Measurements from ENCODE around the gene PARN.
"Not testable (repeated sequence)": the region's sequence is repeated elsewhere in the genome, so short reads cannot be mapped to it uniquely, and the experiment has no call there.

Gene PARN

DNA sequence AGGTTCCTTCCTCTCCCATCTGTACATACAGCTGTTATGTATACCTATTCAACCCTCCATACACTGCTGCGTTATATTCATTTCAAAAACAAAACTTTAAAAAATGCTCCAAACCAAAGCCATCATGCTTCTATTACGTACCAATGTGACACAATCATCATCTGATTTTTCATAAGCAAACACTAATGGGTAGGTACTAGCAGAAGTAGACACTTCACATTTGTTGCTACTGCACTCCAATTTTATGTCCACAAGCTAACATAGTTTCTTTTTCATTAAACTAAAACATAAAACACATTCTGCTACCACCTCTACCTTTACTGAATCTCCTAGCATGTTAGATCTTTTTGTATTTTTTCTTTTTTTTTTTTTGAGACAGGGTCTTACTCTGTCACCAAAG lies 57.5 kb downstream of the PARN start:
- DNase-seq, result no peak

- no peak for DNase-seq
These were observed 60.8 kb downstream of the PARN start for GRCh38 chr16:14569213-14569612.

DNA sequence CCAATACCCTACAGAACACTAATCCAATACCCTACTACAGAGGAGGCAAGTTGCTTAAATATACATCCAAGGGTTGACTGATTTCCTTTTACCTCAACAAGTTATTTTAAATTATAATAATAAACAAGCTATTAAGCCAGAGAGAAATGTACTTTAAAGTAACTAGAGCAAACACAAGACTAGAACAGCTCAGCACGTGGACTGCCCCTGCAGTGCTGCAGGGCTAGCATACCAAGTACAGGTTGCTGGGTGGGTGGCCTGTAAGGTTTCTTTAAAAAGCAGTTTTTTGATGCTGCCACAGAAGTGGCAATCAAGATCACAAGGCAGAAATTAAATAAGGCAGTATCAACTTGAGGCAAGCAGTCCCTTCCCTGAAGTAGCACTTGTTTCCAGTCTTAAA lies 63.5 kb downstream of the PARN start:
- no peak for DNase-seq

- no peak for DNase-seq
These were observed 64.4 kb downstream of the PARN start for GRCh38 chr16:14565688-14566025.

GRCh38 chr16:14564861-14565687 lies 65.0 kb downstream of the PARN start:
- DNase-seq, result no peak

- DNase-seq, result no peak
These were observed 65.7 kb downstream of the PARN start for GRCh38 chr16:14564323-14564722.

GRCh38 chr16:14562691-14563491 lies 67.2 kb downstream of the PARN start:
- DNase-seq, result no peak

GRCh38 chr16:14560523-14560922 lies 69.5 kb downstream of the PARN start:
- no peak for DNase-seq

GRCh38 chr16:14559809-14560241 lies 70.2 kb downstream of the PARN start:
- DNase-seq, result no peak

- DNase-seq, result no peak
These were observed 76.6 kb downstream of the PARN start for GRCh38 chr16:14553447-14553846.

GRCh38 chr16:14549789-14550153 lies 80.3 kb downstream of the PARN start:
- no peak for DNase-seq

DNA sequence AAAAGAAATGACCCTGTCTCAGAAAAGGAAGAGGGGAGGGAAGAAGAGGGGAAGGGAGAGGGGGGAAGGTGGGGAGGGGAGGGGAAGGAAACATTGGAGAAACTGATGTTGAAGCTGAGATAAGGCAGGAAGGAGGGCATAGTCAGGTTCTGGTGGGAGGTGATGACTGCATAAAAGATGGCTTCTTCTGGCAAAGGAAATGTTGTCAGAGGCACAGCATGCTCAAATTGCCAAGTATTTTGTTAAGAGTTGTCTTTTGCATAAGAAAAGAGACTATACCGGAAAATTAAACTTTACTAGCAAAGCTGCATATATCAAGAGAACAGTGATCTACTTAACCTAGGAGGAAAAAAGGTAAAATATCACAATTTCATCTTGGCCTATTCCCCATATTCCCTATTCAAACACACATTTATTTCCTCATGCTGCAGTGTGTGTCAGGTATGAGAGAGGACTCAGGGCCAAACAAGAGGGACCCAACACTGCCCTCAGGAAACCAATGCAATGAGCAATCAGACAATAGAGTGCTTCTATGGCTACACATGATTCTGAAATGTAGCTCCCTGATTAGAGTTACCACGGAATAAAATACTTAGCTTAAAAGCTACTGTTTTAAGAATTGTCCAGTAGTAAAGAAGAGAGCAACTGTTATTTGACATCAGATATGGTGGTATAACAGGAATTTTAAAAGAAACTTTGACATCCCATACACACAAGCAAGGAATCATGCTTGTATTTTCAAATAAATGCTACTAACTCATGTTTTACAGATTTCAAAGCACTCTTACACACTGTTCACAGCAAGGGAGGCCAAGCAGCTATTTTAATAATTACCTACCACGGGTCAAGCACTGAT lies 80.9 kb downstream of the PARN start:
- no peak for DNase-seq

DNA sequence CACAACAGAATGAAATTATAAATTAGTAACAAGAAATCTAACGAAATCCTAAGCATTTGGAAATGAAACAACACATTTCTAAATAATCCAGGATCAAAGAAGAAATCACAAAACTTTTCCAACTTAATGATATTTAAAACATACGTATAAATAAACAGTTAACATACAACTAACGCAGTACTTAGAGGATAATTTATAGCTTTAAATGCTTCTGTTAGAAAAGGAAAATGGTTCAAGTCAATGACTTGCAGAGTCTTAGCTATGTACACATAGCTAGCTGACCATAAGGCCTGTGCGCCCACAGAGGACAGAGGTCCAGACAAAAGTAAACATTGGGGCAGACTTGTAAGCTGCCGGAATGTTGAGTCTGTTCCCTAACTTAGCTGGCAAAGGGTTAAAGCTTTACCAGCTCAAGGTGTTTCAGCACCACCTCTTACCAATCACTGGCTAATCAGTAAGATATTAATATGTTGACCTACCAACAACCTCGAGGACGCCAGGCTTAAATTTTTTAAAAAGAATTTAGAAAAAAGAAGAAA lies 84.6 kb downstream of the PARN start:
- DNase-seq, result no peak

DNA sequence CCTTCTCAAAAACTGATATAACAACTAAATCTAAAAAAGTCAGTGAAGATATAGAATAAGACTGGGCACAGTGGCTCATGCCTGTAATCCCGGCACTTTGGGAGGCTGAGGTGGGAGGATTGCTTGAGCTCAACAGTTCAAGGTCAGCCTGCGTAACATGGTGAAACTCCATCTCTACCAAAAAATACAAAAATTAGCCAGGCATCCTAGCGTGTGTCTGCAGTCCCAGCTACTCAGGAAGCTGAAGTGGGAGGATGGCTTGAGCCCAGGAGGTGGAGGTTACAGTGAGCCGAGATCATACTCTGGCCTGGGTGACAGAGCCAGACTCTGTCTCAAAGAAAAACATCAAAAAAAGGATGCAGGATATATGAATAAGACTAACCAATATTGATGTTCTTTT lies 85.2 kb downstream of the PARN start:
- not testable (repeated sequence) for DNase-seq

GRCh38 chr16:14539631-14540030 lies 90.4 kb downstream of the PARN start:
- no peak for DNase-seq

- no peak for DNase-seq
These were observed 90.9 kb downstream of the PARN start for GRCh38 chr16:14539156-14539555.

DNA sequence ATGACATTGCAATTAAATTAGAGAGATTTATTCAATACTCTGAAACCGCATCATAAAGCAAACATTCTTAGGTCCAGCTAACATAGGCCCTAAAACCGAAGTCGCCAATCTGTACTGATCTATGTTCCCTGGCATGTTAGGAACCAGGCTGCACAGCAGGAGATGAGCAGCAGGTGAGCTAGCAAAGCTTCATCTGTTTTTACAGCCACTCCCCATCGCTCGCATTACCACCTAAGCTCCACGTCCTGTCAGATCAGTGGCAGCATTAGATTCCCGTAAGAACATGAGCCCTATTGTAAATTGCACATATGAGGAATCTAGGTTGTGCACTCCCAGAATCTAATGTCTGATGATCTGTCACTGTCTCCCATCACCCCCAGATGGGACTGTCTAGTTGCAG lies 91.5 kb downstream of the PARN start:
- no peak for DNase-seq

DNA sequence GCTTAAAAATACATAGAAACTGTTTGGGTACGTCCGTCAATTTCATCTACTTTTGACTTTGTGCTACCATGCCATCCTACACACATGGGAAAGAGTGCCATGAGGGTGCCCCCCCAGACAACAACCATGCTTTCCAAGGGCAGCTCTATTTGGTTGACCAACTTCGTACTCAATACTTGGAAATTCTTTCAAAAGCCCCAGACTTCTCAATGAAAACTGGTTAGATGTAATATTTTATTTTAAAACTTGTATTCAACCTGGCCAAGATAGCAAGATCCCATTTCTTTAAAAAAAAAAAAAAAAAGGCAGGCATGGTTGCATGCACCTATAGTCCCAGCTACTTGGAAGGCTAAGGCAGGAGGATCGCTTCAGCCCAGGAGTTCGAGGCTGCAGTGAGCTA lies 98.4 kb downstream of the PARN start:
- no peak for DNase-seq

GRCh38 chr16:14531101-14531500 lies 99.0 kb downstream of the PARN start:
- DNase-seq, result no peak

DNA sequence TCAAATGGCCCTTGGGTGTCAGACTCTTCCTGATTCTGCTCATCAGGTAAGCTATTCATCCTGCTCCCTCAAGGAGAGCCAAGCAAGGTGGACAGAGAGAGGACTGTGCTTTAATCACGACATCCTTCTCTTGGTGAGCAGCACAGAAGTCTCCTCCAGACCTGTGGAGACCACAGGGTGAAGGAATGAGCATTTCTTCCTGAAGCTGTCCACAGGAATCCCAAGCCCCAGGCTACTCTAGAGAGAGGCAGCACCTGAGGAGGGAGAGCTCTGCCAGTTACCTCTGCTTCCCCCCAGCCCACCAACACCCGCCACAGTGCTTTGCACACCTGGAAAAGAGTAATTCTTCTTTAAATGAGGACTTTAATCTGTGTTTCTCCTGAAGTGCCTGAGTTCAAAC lies 100.0 kb downstream of the PARN start:
- DNase-seq, result no peak

- peak; percentile 86 for DNase-seq
These were observed 100.9 kb downstream of the PARN start for GRCh38 chr16:14529010-14529669.

DNA sequence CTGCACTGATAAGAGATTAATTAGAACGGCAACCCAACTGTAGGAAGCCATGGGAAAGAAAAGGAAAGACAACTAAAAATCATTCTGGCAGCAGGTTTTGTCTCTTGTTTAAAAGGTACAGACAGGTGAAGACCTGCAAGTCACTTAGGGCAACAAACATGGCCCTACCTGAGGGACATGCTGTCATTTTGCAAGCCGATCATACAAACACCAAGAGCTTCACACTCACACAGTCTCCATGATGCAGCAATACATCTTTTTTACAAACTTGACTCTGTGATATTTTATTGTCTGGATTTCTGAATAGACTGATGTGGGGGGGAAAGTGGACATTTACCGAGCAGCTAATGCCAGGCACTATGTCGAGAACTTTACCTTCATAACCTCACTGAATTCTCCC lies 101.8 kb downstream of the PARN start:
- DNase-seq, result no peak

Data from right forelimb (tissue), 1 donor.